Measurements from ENCODE around the gene SPATA2L. TPM values are rescaled to one million over a fixed set of nuclear protein-coding genes. Genes with fewer than 3 reads are reported as not detected.
"Not testable (repeated sequence)": the region's sequence is repeated elsewhere in the genome, so short reads cannot be mapped to it uniquely, and the experiment has no call there.

The SPATA2L gene
- total and polyA plus RNA-seq, 2 of the 13 experiments (the other 11 are each of a cell fraction or from before 2014, with no cell fraction given): 9.1 to 20.7 TPM

- H3K9me3 ChIP-seq (ENCODE audit: low read length): peaks cover 13% of the 10 kb centered on the region
- H3K9ac ChIP-seq (ENCODE audit: insufficient read depth, low read depth, low read length); CTCF ChIA-PET (ENCODE audit: low intra/inter-chr PET ratio, low total read pairs); in situ Hi-C loops (cut with HindIII; ENCODE audit: extremely low pct_ligation_motif_present, low pct_unique_long_range_greater_than_20kb); ATAC-seq; H3K79me2 ChIP-seq (ENCODE audit: insufficient read depth, low read length); H3K36me3 ChIP-seq (replicated peaks in 1 of 2; ENCODE audit: control insufficient read depth in 1 of 2, insufficient read depth in 2 of 2, low read length in 2 of 2); BruUV-seq (replicated peaks); intact Hi-C loops (cut with micrococcal nuclease; ENCODE audit: unreplicated experiment); H3K4me2 ChIP-seq (ENCODE audit: low read depth, low read length); H4K20me1 ChIP-seq (ENCODE audit: insufficient read depth, low read length); H3K27ac ChIP-seq (ENCODE audit: extremely low read length, insufficient read depth, low read length); DNase-seq (ENCODE audit: low spot score); FAIRE-seq; H3K4me3 ChIP-seq (replicated peaks in 1 of 3; ENCODE audit: insufficient read depth in 1 of 3, low read depth in 2 of 3, low read length in 3 of 3); H2AFZ ChIP-seq (ENCODE audit: low read length); H3K27me3 ChIP-seq (ENCODE audit: control insufficient read depth in 1 of 2, insufficient read depth in 2 of 2, low read length in 2 of 2): not testable (repeated sequence)
- 75% methylated on average over 4 of the region's 4 CpGs for WGBS (ENCODE audit: low lambda C conversion rate)
- POLR2A ChIA-PET: interaction anchor here (3.2 kb wide), 1 partner anchor 11 kb away, joined by 20 read pairs; no protein-coding TSS in a partner anchor
- TF ChIP-seq ZNF770 (CRISPR knock-in tag; IDR thresholded peaks at IDR 0.05): peak; percentile 62; the same call in 1 of the 2 replicates
- TF ChIP-seq ZNF121 (CRISPR knock-in tag; IDR thresholded peaks at IDR 0.05): peak; percentile 77
- TF ChIP-seq FOXO4 (CRISPR knock-in tag; conservative IDR thresholded peaks at IDR 0.05): 0 out of 2 replicates have a peak, but pooled peaks have one; percentile 35
- H3K4me1 ChIP-seq (ENCODE audit: insufficient read depth, low read length): peaks cover 80% of the 10 kb centered on the region
These were observed 11.9 kb downstream of the SPATA2L start for GRCh38 chr16:89689621-89690020.

GRCh38 chr16:89689142-89689541 is 12.4 kb downstream of the SPATA2L start:
- H3K4me3 ChIP-seq (replicated peaks in 1 of 3; ENCODE audit: insufficient read depth in 1 of 3, low read depth in 2 of 3, low read length in 3 of 3): no peak overlapping the region
- ChIA-PET POLR2A (interaction anchor here (3.2 kb wide), 1 partner anchor 11 kb away, joined by 20 read pairs; no protein-coding TSS in a partner anchor), CTCF (ENCODE audit: low intra/inter-chr PET ratio, low total read pairs) (no interaction called here)
- in situ Hi-C loops (cut with HindIII; ENCODE audit: extremely low pct_ligation_motif_present, low pct_unique_long_range_greater_than_20kb) (no loop called here), intact Hi-C loops (cut with micrococcal nuclease; ENCODE audit: unreplicated experiment) (no loop called here)
- ATAC-seq: no peak
- no peak overlapping the region for H3K27ac ChIP-seq (ENCODE audit: extremely low read length, insufficient read depth, low read length)
- H4K20me1 ChIP-seq (ENCODE audit: insufficient read depth, low read length): no peaks in the 10 kb centered on the region
- H3K27me3 ChIP-seq (ENCODE audit: control insufficient read depth in 1 of 2, insufficient read depth in 2 of 2, low read length in 2 of 2): no peaks in the 10 kb centered on the region
- no peak overlapping the region for H3K9ac ChIP-seq (ENCODE audit: insufficient read depth, low read depth, low read length)
- no peak overlapping the region for H3K4me2 ChIP-seq (ENCODE audit: low read depth, low read length)
- FAIRE-seq: no peak
- no peaks in the 10 kb centered on the region for H3K79me2 ChIP-seq (ENCODE audit: insufficient read depth, low read length)
- 95% methylated on average over 13 of the region's 13 CpGs for WGBS (ENCODE audit: low lambda C conversion rate)
- peaks cover 76% of the 10 kb centered on the region for H3K4me1 ChIP-seq (ENCODE audit: insufficient read depth, low read length)
- no TSS peak for BruUV-seq (replicated peaks)
- H3K9me3 ChIP-seq (ENCODE audit: low read length): peaks cover 15% of the 10 kb centered on the region
- no peak overlapping the region for H2AFZ ChIP-seq (ENCODE audit: low read length)
- no peaks in the 10 kb centered on the region for H3K36me3 ChIP-seq (replicated peaks in 1 of 2; ENCODE audit: control insufficient read depth in 1 of 2, insufficient read depth in 2 of 2, low read length in 2 of 2)
- no peak for DNase-seq (ENCODE audit: low spot score)
- TF ChIP-seq ZNF263 (CRISPR knock-in tag; IDR thresholded peaks at IDR 0.05) (no peak), ZBTB38 (CRISPR knock-in tag; IDR thresholded peaks at IDR 0.05) (0 out of 2 replicates have a peak, but pooled peaks have one; percentile 40), AHR (CRISPR knock-in tag; IDR thresholded peaks at IDR 0.05) (peak; percentile 24; the same call in 1 of the 2 replicates), FOXA1 (IDR thresholded peaks at IDR 0.05) (no peak), FOXA1 (CRISPR knock-in tag; IDR thresholded peaks at IDR 0.05) (no peak), NRL (CRISPR knock-in tag; IDR thresholded peaks at IDR 0.05; ENCODE audit: borderline replicate concordance) (no peak), POLR2AphosphoS5 (IDR thresholded peaks at IDR 0.05; ENCODE audit: low read depth, low read length) (no peak), MTF1 (CRISPR knock-in tag; IDR thresholded peaks at IDR 0.05) (no peak), ZNF720 (CRISPR knock-in tag; IDR thresholded peaks at IDR 0.05) (no peak), CEBPZ (IDR thresholded peaks at IDR 0.05; ENCODE audit: low read length) (no peak)
